Left renal cortex interstitium (tissue), 4 donors: ENCODE measurements around the gene C20orf204. TPM values are rescaled to one million over a fixed set of nuclear protein-coding genes. Genes with fewer than 3 reads are reported as not detected.

Source experiments
- DNase-seq, 4 donors: peaks; one replicate each; pipeline ENCODE4 v3.0.0-alpha.2; 2013; ENCODE audit warnings: low read depth in 4 of 4, low spot score in 2 of 4, missing footprints in 1 of 4
- polyA plus RNA-seq, 4 donors: library from polyadenylated mRNA; unstranded; fragments of 120-200 nt; gene quantifications; one replicate each; pipeline ENCODE4 v1.2.1, GENCODE V29; 2013; ENCODE audit not compliant: insufficient read length in 4 of 4

C20orf204 gene
- polyA plus RNA-seq, 4 donors: 0.35 to 1.8 (median 1.4) TPM

GRCh38 chr20:64025826-64026412 lies 10.1 kb upstream of the C20orf204 start:
- DNase-seq: no peak

GRCh38 chr20:64027981-64028685 lies 7.8 kb upstream of the C20orf204 start:
- no peak for DNase-seq

DNA sequence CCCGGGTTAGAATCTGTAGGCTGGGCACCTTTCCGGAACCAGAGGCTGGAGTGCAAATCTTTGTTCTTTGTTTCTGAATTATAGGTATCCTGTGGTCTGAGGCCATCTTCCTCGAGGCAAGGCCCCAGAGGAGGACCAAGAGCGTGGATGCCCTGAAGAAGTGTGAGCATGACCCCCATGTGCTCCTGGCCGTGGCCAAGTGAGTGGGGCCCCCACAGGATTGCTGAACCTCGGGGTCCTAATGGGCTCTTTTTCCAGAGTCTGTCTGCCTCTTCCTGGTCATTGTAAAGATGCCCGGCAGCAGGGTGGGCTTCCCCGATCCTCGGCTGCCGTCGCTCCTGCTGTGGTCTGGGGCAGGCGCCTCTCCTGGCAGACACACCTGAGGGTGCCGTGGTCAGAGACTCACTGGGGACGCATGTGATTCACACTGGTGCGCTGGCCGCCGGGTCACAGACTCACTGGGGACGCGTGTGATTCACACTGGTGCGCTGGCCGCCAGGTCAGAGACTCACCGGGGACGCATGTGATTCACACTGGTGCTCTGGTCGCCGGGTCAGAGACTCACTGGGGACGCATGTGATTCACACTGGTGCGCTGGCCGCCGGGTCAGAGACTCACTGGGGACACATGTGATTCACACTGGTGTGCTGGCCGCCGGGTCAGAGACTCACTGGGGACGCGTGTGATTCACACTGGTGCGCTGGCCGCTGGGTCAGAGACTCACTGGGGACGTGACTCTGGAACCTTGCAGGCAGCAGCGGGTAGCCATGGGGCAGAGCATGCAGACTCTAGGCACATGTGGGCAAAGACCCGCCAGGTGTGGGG lies 6.5 kb upstream of the C20orf204 start:
- DNase-seq: no peak

GRCh38 chr20:64030371-64031134 lies 5.4 kb upstream of the C20orf204 start:
- DNase-seq: no peak

- no peak for DNase-seq
Measured at GRCh38 chr20:64031822-64032314, 4.1 kb upstream of the C20orf204 start.

DNA sequence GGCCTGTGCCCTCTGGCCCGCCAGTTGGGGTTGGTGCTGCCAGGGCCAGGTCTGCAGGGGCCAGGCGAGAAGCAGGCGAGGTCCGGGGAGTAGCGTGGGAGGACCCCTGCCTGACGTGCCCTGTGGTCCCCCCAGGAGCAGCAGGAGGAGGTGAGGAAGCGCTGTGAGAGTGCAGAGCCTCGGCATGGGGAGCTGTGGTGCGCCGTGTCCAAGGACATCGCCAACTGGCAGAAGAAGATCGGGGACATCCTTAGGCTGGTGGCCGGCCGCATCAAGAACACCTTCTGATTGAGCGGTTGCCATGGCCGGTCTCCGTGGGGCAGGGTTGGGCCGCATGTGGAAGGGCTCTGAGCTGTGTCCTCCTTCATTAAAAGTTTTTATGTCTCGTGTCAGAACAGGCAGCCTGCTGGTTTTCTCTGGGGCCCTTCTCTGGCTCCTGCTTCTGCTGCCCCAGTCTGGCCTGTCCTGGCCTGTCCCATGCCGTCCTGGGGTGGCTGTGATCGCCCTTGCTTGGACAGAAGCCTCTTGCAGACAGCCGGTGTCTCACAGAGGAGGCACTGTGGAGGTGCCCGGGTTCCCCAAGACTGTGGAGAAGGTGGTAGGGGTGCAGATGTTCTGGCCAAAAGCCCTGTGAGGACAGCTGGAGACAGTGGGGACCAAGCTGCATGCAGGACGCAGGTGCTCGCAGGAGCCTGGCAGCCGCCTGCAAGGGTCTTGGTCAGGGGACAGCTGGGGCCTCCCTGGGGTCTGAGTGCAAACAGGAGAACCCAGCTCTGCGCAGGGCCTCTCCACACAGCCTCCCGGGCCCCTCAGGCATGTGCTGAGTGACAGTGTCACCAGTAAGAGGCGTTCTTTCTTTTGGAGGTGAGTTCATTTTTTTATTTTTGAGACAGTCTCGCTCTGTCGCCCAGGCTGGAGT lies 3.0 kb upstream of the C20orf204 start:
- DNase-seq: no peak

DNA sequence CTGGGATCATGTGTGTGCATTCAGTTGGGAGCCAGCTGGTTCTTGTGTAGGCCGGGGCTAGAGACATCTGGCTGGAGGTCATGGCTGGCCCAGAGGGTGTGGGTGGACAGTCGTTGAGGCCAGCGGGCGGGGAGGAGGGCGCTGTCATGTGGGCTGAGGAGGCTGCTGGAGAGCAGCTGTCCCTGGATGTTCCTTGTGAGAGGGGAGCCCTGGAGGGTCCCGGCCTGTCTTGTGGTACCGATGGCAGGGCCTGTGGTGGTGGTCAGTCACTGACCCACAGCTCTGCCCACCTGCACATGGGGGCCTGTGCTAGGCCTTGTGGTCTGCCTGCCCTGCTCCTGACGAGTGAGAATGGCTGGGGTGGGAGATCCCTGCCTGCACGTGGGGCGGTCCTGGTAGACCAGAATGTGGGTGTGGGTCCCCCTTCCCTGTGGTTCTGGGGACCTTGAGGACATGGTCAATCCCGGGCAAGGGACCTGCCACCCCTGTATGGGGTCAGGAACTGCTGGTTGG lies 1.9 kb upstream of the C20orf204 start:
- DNase-seq: no peak

GRCh38 chr20:64035066-64035932 lies 683 bp upstream of the C20orf204 start:
- DNase-seq: no peak

DNA sequence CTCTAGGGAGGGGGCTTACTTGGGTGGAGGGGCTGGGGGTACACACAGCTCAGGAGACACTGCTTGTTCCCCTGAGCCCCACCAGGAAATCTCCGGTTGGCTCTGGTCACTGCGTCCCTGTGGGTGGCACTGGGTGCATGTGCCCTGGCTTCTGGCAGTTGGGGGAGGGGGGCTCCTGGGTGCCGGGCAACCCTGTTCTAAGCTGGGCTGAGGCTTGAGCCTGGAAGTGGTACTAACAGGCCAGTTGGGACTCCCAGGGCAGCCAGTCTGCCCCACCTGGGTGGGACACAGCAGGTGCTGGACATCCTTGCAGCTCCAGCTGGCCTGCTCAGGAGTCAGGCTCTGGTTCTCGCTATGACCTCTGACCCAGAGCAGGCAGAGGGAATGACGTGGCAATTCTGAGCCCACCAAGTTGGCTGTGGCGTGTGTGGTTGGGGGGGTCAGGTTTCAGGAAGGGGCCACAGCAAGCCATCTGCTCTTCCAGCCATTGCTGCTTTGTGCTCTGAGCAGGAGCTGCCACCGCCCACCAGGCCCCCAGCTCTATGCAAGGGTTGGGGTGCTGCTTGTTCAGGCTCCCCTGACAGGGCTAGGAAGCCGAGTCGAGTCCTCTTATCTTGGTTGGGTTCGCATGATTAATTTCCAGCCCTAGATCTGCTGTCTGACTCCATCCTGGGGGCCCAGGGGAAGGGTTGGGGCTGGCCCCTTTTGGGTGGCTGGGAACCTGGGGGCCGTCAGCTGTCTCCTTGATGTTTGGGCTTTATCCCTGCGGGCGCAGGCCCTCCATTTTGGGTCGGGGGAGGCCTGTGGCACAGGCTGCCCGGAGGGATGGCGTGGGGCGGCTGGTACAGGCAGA lies 590 bp downstream of the C20orf204 start:
- no peak for DNase-seq

- no peak for DNase-seq
Measured at GRCh38 chr20:64037199-64037497, 1.2 kb downstream of the C20orf204 start.

GRCh38 chr20:64037498-64038213 lies 1.7 kb downstream of the C20orf204 start:
- no peak for DNase-seq

DNA sequence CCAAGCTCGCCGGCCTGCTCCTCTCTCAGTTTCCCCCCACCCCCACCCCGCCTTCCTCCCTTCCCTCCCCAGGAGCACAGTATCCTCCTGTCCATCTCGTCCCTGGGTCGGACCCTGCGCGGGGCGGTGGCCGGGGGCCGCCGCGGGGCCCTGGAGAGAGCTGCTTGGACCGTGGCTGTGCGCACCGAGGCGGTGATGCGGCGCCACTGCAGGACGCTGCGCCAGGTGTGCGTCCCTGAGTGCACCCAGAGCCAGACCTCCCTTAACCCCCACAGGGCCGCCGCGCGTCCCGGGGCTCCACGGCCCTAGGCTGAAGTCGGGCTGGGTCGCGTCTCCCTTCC lies 2.2 kb downstream of the C20orf204 start:
- DNase-seq: no peak

DNA sequence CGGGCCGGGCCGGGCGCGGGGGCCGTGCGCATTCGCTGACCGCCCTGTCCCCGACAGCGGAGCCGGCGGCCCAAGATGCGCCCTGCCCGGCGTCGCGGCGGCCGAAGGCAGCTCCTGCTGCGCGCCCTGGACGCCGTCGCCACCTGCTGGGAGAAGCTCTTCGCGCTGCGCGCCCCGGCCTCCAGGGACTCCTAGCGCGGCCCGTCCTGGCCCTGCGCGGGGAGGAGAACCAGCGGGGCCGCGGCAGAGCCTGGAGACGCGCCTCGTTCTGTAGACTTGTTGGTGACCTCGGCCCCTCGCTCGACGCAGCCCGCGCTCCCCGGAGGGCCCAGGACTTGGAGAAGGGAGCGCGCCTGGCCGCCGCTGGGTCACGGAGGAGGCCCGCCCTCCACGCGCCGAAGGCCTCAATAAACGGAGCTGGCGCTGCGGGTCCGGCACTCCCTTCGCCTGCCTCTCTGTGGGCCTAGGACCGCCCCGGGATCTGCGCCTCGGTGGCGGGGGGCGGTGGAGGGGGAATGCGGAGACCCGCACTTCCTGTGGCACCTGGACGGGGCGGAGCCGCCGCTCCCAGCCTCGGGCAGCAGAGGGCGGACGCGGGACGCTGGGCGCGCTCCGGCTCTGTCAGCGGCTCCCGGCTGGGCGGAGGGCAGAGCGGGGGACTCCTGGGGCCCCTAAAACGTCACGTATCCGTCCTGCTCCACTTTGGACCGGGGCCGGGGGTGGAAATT lies 2.7 kb downstream of the C20orf204 start:
- DNase-seq: peak in 1 of 4 donors; percentile 73

- DNase-seq: no peak
Measured at GRCh38 chr20:64039293-64040160, 3.5 kb downstream of the C20orf204 start.

GRCh38 chr20:64040231-64041039 lies 4.5 kb downstream of the C20orf204 start:
- no peak for DNase-seq
